HG02642 (cell line): ENCODE results near the gene GLB1L3.
A peak's percentile ranks its signal among the peaks of the same experiment; 100 is the strongest.

Experiments used
- ATAC-seq: cut with Tn5 transposase; IDR thresholded peaks from one replicate; pipeline ENCODE4 v1.9.1; 2021; ENCODE audit warnings: mild to moderate bottlenecking; ENCODE audit not compliant: unreplicated experiment, poor library complexity

Gene GLB1L3

GRCh38 chr11:134358856-134359490, 82.8 kb downstream of the GLB1L3 start:
- no peak for ATAC-seq

DNA sequence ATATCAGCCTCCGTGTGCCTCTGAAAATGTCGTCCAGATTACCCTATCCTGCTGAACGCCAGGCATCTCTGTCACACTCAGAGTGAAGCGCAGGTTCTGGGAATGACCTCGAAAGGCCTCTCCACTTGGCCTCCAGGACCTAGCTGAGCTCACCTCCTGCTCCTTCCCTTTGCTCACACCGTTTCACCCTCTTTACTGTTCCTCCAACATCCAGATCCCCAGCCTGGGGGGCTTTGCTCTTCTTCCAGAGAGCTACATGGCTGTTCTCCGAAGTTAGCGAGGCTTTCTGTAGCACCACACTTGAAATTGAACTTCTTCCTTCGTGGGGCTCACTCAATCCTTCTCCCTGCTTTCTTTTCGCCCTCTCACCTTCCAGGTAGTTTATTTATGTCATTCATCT, 83.5 kb downstream of the GLB1L3 start:
- no peak for ATAC-seq

DNA sequence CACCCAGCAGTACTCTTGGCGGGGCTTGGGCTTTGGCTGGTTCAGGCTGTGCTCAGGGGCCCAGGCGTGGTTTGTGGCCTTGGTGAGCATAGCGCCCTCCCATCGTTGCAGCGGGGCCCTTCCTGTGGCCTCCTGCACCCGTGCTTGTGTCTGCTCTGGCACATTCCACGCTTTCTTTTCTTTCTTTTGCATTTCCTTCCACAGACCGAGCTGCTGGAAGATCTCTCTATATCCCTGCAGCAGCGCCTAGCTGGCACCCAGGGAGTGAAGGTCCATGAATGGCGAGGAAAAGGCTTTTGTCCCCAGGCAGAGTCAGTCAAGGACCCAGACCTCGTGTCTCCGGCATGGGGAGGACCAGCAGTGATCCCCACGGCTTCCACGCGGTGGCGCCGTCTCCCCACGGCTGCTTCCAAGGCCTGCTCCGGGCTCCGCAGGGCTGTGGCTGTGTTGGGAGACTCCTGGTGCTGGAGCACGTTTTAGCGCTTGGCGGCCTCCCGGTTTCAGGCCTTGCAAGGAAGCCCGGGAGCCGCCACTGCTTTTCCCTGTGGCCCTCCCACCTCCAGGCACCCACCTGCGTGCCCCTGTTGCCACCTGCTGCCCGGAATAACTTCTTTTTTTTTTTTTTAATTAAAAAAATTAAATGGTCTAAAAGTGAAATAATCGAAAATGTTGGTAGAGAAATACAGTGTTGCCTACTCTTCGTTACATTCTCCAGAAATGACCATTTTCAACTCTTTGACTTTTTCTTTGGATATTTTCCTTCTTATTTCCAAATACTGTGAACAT, 84.1 kb downstream of the GLB1L3 start:
- peak; percentile 78 for ATAC-seq

GRCh38 chr11:134361661-134362060, 85.5 kb downstream of the GLB1L3 start:
- ATAC-seq: no peak

- ATAC-seq: no peak
Observed at GRCh38 chr11:134362192-134362901, 86.2 kb downstream of the GLB1L3 start.

- ATAC-seq: no peak
Observed at GRCh38 chr11:134363161-134363560, 87.0 kb downstream of the GLB1L3 start.

DNA sequence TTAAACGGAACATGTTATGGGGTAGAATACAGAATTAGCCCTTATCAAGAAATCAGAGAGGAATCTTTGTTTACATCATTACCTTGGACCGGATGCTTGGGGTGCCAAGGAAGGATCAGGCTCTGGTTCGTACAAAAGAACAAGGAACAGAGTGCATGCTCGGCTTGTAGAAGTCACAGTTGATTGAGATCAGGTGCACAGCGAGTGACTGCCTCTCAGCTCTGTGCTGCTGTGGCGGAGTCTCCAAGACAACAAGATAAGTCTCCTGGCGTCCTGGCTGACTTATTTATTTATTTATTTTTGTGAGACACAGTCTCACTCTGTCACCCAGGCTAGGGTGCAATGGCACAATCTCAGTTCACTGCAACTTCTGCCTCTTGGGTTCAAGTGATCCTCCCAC, 87.4 kb downstream of the GLB1L3 start:
- ATAC-seq: no peak

DNA sequence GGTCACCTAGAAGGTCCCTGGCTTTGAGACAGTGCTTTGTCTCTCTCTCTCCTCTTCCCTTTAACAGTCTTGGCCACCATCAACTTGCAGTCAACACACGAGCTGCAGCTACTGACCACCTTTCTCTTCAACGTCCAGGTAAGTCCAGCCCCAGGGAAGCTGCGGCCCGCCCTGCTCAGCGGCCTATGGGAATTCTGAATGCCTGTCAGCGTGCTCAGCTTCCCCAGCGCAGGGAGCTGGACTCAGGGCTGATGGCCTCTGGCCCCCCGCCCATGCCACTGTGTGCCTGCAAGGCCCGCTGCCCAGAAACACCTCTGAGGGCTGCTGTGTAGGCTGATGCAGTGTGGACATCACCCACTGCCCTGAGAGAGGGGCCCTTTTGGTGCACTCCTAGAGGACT, 88.1 kb downstream of the GLB1L3 start:
- ATAC-seq: no peak

GRCh38 chr11:134365011-134365925, 89.1 kb downstream of the GLB1L3 start:
- no peak for ATAC-seq

DNA sequence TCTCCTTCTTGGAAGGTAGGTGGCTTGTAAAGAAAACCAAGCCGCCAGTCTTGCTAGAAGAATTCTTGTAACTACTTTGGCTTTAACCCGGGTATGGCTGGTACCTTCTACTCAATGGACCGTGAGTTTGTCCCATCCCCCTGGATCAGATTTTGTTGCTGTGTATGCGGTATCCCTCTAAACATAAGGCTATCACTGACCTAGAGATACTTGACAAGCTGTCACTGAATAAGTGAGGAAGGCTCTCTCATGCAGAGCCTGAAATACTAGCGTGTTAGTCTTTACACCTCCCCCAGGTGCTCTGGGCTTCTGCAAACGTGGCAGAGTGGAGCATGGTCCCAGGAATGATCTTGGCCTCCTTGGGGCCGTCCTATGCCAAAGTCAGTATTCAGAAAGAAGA, 90.1 kb downstream of the GLB1L3 start:
- no peak for ATAC-seq

- no peak for ATAC-seq
Observed at GRCh38 chr11:134367781-134368180, 91.6 kb downstream of the GLB1L3 start.
